Measurements from ENCODE around the gene R3HDM4. TPM values are rescaled to one million over a fixed set of nuclear protein-coding genes. Genes with fewer than 3 reads are reported as not detected.
"Not testable (repeated sequence)": the region's sequence is repeated elsewhere in the genome, so short reads cannot be mapped to it uniquely, and the experiment has no call there.

Gene R3HDM4
- total RNA-seq, 4 donors from 2014 or later = 23.7 to 44.9 (median 32.9) TPM

- Histone ChIP-seq H3K36me3 (peaks cover 0 to 96% of the 10 kb centered on the region in 2 donors), H3K27ac (no peak overlapping the region), H3K4me3 (no peak overlapping the region), H3K27me3 (no peaks in the 10 kb centered on the region), H3K9me3 (no peaks in the 10 kb centered on the region), H3K4me1 (no peaks in the 10 kb centered on the region)
- ATAC-seq = no peak
- 90% methylated on average over 9 of the region's 34 CpGs; no CpG with 5 or more reads in 1 of the 2 donors for WGBS, 2 donors (ENCODE audit: low coverage in 1 of 2)
- TF ChIP-seq EP300 (IDR thresholded peaks at IDR 0.05) (no peak), POLR2AphosphoS5 (IDR thresholded peaks at IDR 0.05) (no peak), POLR2A (IDR thresholded peaks at IDR 0.05) (no peak)
Measured at GRCh38 chr19:881385-882071, 31.5 kb downstream of the R3HDM4 start.

- TF ChIP-seq POLR2A (IDR thresholded peaks at IDR 0.05) = no peak
- TF ChIP-seq EP300 (IDR thresholded peaks at IDR 0.05) = no peak
- no peak overlapping the region for H3K4me3 ChIP-seq
- WGBS, 2 donors (ENCODE audit: low coverage in 1 of 2) = 60% methylated on average over 1 of the region's 37 CpGs; no CpG with 5 or more reads in 1 of the 2 donors
- H3K36me3 ChIP-seq = peaks cover 0 to 96% of the 10 kb centered on the region in 2 donors
- H3K4me1 ChIP-seq = no peaks in the 10 kb centered on the region
- H3K27me3 ChIP-seq = no peaks in the 10 kb centered on the region
- no peak overlapping the region for H3K27ac ChIP-seq
- H3K9me3 ChIP-seq = no peaks in the 10 kb centered on the region
- no peak for ATAC-seq
Measured at GRCh38 chr19:879711-880438, 33.1 kb downstream of the R3HDM4 start.

- H3K4me3 ChIP-seq, H3K27me3 ChIP-seq, H3K4me1 ChIP-seq, H3K9me3 ChIP-seq, ATAC-seq, H3K27ac ChIP-seq: not testable (repeated sequence)
- peaks cover 0 to 96% of the 10 kb centered on the region in 2 donors for H3K36me3 ChIP-seq
- 79 to 86% methylated on average over 2 to 6 of the region's 24 CpGs for WGBS, 2 donors (ENCODE audit: low coverage in 1 of 2)
Measured at GRCh38 chr19:878751-879561, 34.1 kb downstream of the R3HDM4 start.

GRCh38 chr19:877992-878660, 34.9 kb downstream of the R3HDM4 start:
- peaks cover 0 to 96% of the 10 kb centered on the region in 2 donors for H3K36me3 ChIP-seq
- not testable (repeated sequence) for H3K27me3 ChIP-seq, H3K27ac ChIP-seq, ATAC-seq, H3K4me3 ChIP-seq, H3K4me1 ChIP-seq, H3K9me3 ChIP-seq
- no CpG with 5 or more reads among the region's 23 CpGs for WGBS, 2 donors (ENCODE audit: low coverage in 1 of 2)

GRCh38 chr19:876780-877314, 36.2 kb downstream of the R3HDM4 start:
- H3K27ac ChIP-seq = no peak overlapping the region
- H3K27me3 ChIP-seq = no peaks in the 10 kb centered on the region
- H3K36me3 ChIP-seq = peaks cover 0 to 92% of the 10 kb centered on the region in 2 donors
- no CpG with 5 or more reads among the region's 29 CpGs for WGBS, 2 donors (ENCODE audit: low coverage in 1 of 2)
- TF ChIP-seq POLR2AphosphoS5 (IDR thresholded peaks at IDR 0.05) (no peak), POLR2A (IDR thresholded peaks at IDR 0.05) (no peak), EP300 (IDR thresholded peaks at IDR 0.05) (no peak), CTCF (IDR thresholded peaks at IDR 0.05) (no peak)
- H3K4me3 ChIP-seq = no peak overlapping the region
- peaks cover 0 to 9% (median 4%) of the 10 kb centered on the region in 3 donors for H3K4me1 ChIP-seq
- H3K9me3 ChIP-seq = no peaks in the 10 kb centered on the region
- no peak for ATAC-seq

GRCh38 chr19:876089-876488, 36.9 kb downstream of the R3HDM4 start:
- ATAC-seq = no peak
- no peaks in the 10 kb centered on the region for H3K27me3 ChIP-seq
- H3K9me3 ChIP-seq = no peaks in the 10 kb centered on the region
- peaks cover 0 to 88% of the 10 kb centered on the region in 2 donors for H3K36me3 ChIP-seq
- no peak overlapping the region for H3K27ac ChIP-seq
- TF ChIP-seq EP300 (IDR thresholded peaks at IDR 0.05) (no peak), POLR2AphosphoS5 (IDR thresholded peaks at IDR 0.05) (no peak), CTCF (IDR thresholded peaks at IDR 0.05) (no peak), POLR2A (IDR thresholded peaks at IDR 0.05) (no peak)
- 52 to 75% methylated on average over 8 to 16 of the region's 18 CpGs for WGBS, 2 donors (ENCODE audit: low coverage in 1 of 2)
- no peak overlapping the region for H3K4me3 ChIP-seq
- peaks cover 0 to 13% (median 4%) of the 10 kb centered on the region in 3 donors for H3K4me1 ChIP-seq

All from gastroesophageal sphincter (tissue), 4 donors.